H1 (cell line): Measurements from ENCODE around the gene MRPS10. TPM values are rescaled to one million over a fixed set of nuclear protein-coding genes. Genes with fewer than 3 reads are reported as not detected.

Source experiments
- CTCF ChIA-PET: fragments of 300-600 bp; sonication (Branson Sonifier 250); formaldehyde crosslinking; loops from one replicate; lab custom pipeline; 2021; ENCODE audit not compliant: partially characterized antibody; lab: Charles Lee
- POLR2A ChIA-PET: fragments of 300-600 bp; sonication (Branson Sonifier 250); formaldehyde crosslinking; loops from one replicate; lab custom pipeline; 2021; ENCODE audit warnings: inconsistent platforms; ENCODE audit not compliant: partially characterized antibody; lab: Charles Lee
- DNase-seq, 2 experiments: peaks; one replicate each; pipeline versions ENCODE4 v3.0.0 to v3.0.0-alpha.2; 2010 to 2022; ENCODE audit warnings: low spot score in 2 of 2, low read depth in 1 of 2, mixed read lengths in 1 of 2
- FAIRE-seq: peaks from 2 replicates; lab custom pipeline; 2011; peaks lifted over from hg19 to GRCh38; lab: Jason Lieb, UNC
- H2AFZ ChIP-seq: 2 replicates; pipeline ENCODE4 v1.8.1; 2012; ENCODE audit warnings: low read length, inconsistent platforms
- H2AK5ac ChIP-seq: 2 replicates; pipeline ENCODE4 v1.6.1; 2013; ENCODE audit warnings: low read depth, low read length
- H2BK120ac ChIP-seq: replicated peaks from 2 replicates; pipeline ENCODE3; 2013; ENCODE audit warnings: low read depth, low read length, inconsistent platforms
- H2BK12ac ChIP-seq: 2 replicates; pipeline ENCODE4 v1.6.1; 2013; ENCODE audit warnings: low read depth, low read length
- H2BK15ac ChIP-seq: 2 replicates; pipeline ENCODE4 v1.6.1; 2013; ENCODE audit warnings: low read length
- H2BK20ac ChIP-seq: 2 replicates; pipeline ENCODE4 v1.6.1; 2013; ENCODE audit warnings: low read length
- H2BK5ac ChIP-seq: 2 replicates; pipeline ENCODE4 v1.6.1; 2013; ENCODE audit warnings: low read depth, low read length
- H3K14ac ChIP-seq: 2 replicates; pipeline ENCODE4 v1.6.1; 2013; ENCODE audit warnings: inconsistent platforms; ENCODE audit not compliant: insufficient read length
- H3K18ac ChIP-seq: 2 replicates; pipeline ENCODE4 v1.6.1; 2013; ENCODE audit warnings: low read length; ENCODE audit errors: extremely low read depth
- H3K23ac ChIP-seq: 2 replicates; pipeline ENCODE4 v1.6.1; 2013; ENCODE audit warnings: inconsistent platforms; ENCODE audit not compliant: insufficient read length
- H3K23me2 ChIP-seq: 2 replicates; pipeline ENCODE4 v1.6.1; 2013; ENCODE audit warnings: low read depth, low read length
- H3K27ac ChIP-seq: 2 replicates; pipeline ENCODE4 v1.6.1; 2011; ENCODE audit warnings: low read depth, low read length, inconsistent platforms
- H3K27me3 ChIP-seq, 4 experiments: replicated peaks in 1 of 4; 1 replicate in 1 of 4; 2 replicates in 3 of 4; pipeline versions ENCODE4 v1.6.1 to v1.8.1; 2011 to 2013; ENCODE audit warnings: low read length in 3 of 4, mild to moderate bottlenecking in 3 of 4, inconsistent platforms in 2 of 4, mixed read lengths in 2 of 4, moderate library complexity in 1 of 4; ENCODE audit not compliant: control insufficient read depth in 3 of 4, insufficient read depth in 3 of 4; ENCODE audit errors: extremely low read depth in 1 of 4
- H3K36me3 ChIP-seq, 4 experiments: 2 replicates each; pipeline versions ENCODE4 v1.6.1 to v1.8.1; 2011 to 2013; ENCODE audit warnings: mild to moderate bottlenecking in 4 of 4, low read length in 3 of 4, moderate library complexity in 2 of 4, control low read depth in 1 of 4, inconsistent platforms in 1 of 4; ENCODE audit not compliant: insufficient read depth in 4 of 4, control insufficient read depth in 2 of 4
- H3K4ac ChIP-seq: replicated peaks from 2 replicates; pipeline ENCODE3; 2013; ENCODE audit warnings: low read length, low read depth, mixed read lengths, inconsistent platforms; ENCODE audit not compliant: insufficient read length
- H3K4me1 ChIP-seq, 4 experiments: replicated peaks in 1 of 4; 1 replicate in 1 of 4; 2 replicates in 3 of 4; pipeline versions ENCODE4 v1.6.1 to v1.8.1; 2011 to 2013; ENCODE audit warnings: low read length in 3 of 4, inconsistent platforms in 2 of 4, mixed read lengths in 1 of 4; ENCODE audit not compliant: insufficient read depth in 4 of 4, control insufficient read depth in 3 of 4
- H3K4me2 ChIP-seq, 2 experiments: 2 replicates each; pipeline versions ENCODE4 v1.6.1 to v1.8.1; 2011 to 2013; ENCODE audit warnings: low read depth in 2 of 2, low read length in 2 of 2, control low read depth in 1 of 2, inconsistent platforms in 1 of 2, mild to moderate bottlenecking in 1 of 2; ENCODE audit not compliant: insufficient read depth in 1 of 2
- H3K4me3 ChIP-seq, 4 experiments: fragments of 200-600, 300-600 bp in 1 of 4; sonication (generic), shearing (Covaris generic), sonication (Bioruptor Twin) in 1 of 4; 2 replicates each; pipeline versions ENCODE4 v1.5.1 to v1.8.1; 2011 to 2016; ENCODE audit warnings: low read length in 4 of 4, low read depth in 3 of 4, control low read depth in 2 of 4, inconsistent platforms in 2 of 4, mild to moderate bottlenecking in 2 of 4, mixed read lengths in 1 of 4, moderate library complexity in 1 of 4; ENCODE audit not compliant: insufficient read depth in 2 of 4; ENCODE audit errors: extremely low read depth in 1 of 4
- H3K56ac ChIP-seq: replicated peaks from 2 replicates; pipeline ENCODE3; 2013; ENCODE audit warnings: low read depth, mild to moderate bottlenecking, mixed read lengths, low read length, inconsistent platforms; ENCODE audit not compliant: insufficient read length
- H3K79me1 ChIP-seq: 2 replicates; pipeline ENCODE4 v1.6.1; 2013; ENCODE audit warnings: low read depth, low read length, control low read depth
- H3K79me2 ChIP-seq, 2 experiments: 2 replicates each; pipeline versions ENCODE4 v1.6.1 to v1.8.1; 2012 to 2013; ENCODE audit warnings: low read length in 2 of 2, mild to moderate bottlenecking in 2 of 2, inconsistent platforms in 1 of 2; ENCODE audit not compliant: insufficient read depth in 2 of 2, control insufficient read depth in 1 of 2
- H3K9ac ChIP-seq, 4 experiments: replicated peaks in 1 of 4; 1 replicate in 1 of 4; 2 replicates in 3 of 4; pipeline versions ENCODE4 v1.6.1 to v1.8.1; 2011 to 2013; ENCODE audit warnings: low read depth in 3 of 4, low read length in 3 of 4, control low read depth in 2 of 4, mild to moderate bottlenecking in 2 of 4, moderate library complexity in 2 of 4, inconsistent platforms in 1 of 4; ENCODE audit errors: extremely low read depth in 1 of 4
- H3K9me3 ChIP-seq, 2 experiments: 2 replicates each; pipeline versions ENCODE4 v1.6.1 to v1.8.1; 2012 to 2013; ENCODE audit warnings: mild to moderate bottlenecking in 2 of 2, moderate library complexity in 2 of 2, control low read depth in 1 of 2, inconsistent platforms in 1 of 2, low read depth in 1 of 2, low read length in 1 of 2, mixed read lengths in 1 of 2; ENCODE audit not compliant: insufficient read depth in 2 of 2
- H4K20me1 ChIP-seq, 2 experiments: replicated peaks in 1 of 2; 2 replicates each; pipeline versions ENCODE3 to v1.8.1; 2011 to 2013; ENCODE audit warnings: inconsistent platforms in 2 of 2, low read length in 2 of 2, mild to moderate bottlenecking in 1 of 2; ENCODE audit not compliant: insufficient read depth in 2 of 2, control insufficient read depth in 1 of 2
- H4K5ac ChIP-seq: 2 replicates; pipeline ENCODE4 v1.6.1; 2013; ENCODE audit warnings: low read length, low read depth, mixed read lengths, inconsistent platforms; ENCODE audit not compliant: insufficient read length
- H4K8ac ChIP-seq: 2 replicates; pipeline ENCODE4 v1.8.0; 2013; ENCODE audit warnings: mild to moderate bottlenecking, moderate library complexity, low read length, inconsistent platforms; ENCODE audit not compliant: insufficient read depth; ENCODE audit errors: extremely low read depth
- H4K91ac ChIP-seq: replicated peaks from 2 replicates; pipeline ENCODE3; 2013; ENCODE audit warnings: low read length, mixed read lengths, inconsistent platforms; ENCODE audit not compliant: insufficient read length
- ATF3 ChIP-seq: IDR thresholded peaks from 2 replicates; pipeline ENCODE4 v1.6.1; 2011; ENCODE audit warnings: low read depth, mild to moderate bottlenecking, low read length; ENCODE audit not compliant: insufficient read depth
- BACH1 ChIP-seq: IDR thresholded peaks from 2 replicates; pipeline ENCODE4 v1.6.1; 2012; ENCODE audit warnings: low read length, improper control_type of control experiment
- CTCF ChIP-seq, 3 experiments: IDR thresholded peaks; 1 replicate in 2 of 3; 2 replicates in 1 of 3; pipeline versions ENCODE4 v1.5.1 to v1.6.1; 2011; ENCODE audit warnings: low read length in 3 of 3, mild to moderate bottlenecking in 3 of 3, inconsistent platforms in 2 of 3, low read depth in 1 of 3, moderate library complexity in 1 of 3; ENCODE audit not compliant: insufficient read depth in 1 of 3; ENCODE audit errors: control extremely low read depth in 1 of 3
- RAD21 ChIP-seq, 2 experiments: IDR thresholded peaks in 1 of 2; conservative IDR thresholded peaks in 1 of 2; 2 replicates each; pipeline ENCODE4 v1.6.1; 2011; ENCODE audit warnings: low read depth in 2 of 2, low read length in 2 of 2, improper control_type of control experiment in 1 of 2, inconsistent platforms in 1 of 2, mild to moderate bottlenecking in 1 of 2, moderate library complexity in 1 of 2
- SAP30 ChIP-seq: fragments of 300-600 bp; sonication (generic); IDR thresholded peaks from 2 replicates; pipeline ENCODE4 v1.7.1; 2012; ENCODE audit warnings: low read length, moderate library complexity, mild to moderate bottlenecking, inconsistent platforms; ENCODE audit not compliant: insufficient read depth, insufficient replicate concordance
- WGBS, 2 experiments: shearing (Covaris generic) in 1 of 2; methylation state at CpG; one replicate each; pipeline versions ENCODE4 v1.1.6 to v1.1.7; 2013 to 2015; ENCODE audit warnings: low lambda C conversion rate in 2 of 2, mixed read lengths in 2 of 2, inconsistent platforms in 1 of 2, low coverage in 1 of 2, missing lambda C conversion rate in 1 of 2; ENCODE audit not compliant: insufficient replicate concordance in 2 of 2, insufficient coverage in 1 of 2, insufficient read length in 1 of 2; ENCODE audit errors: extremely low coverage in 1 of 2, missing lambda C conversion rate in 1 of 2; 5-methylcytosine and 5-hydroxymethylcytosine counted together
- polyA plus RNA-seq, 7 experiments: library from polyadenylated mRNA; depleted of rRNA in 3 of 7; stranded (reverse) in 5 of 7; unstranded in 2 of 7; fragments of >200 nt in 5 of 7; fragments of 200-250 nt in 2 of 7; gene quantifications; 1 replicate in 5 of 7; 2 replicates in 1 of 7; 4 replicates in 1 of 7; pipeline versions ENCODE4 v1.2.1 to v1.2.3, GENCODE V29; 2011 to 2013; ENCODE audit warnings: missing spikeins in 2 of 7, mixed read lengths in 2 of 7
- total RNA-seq: library from RNA; stranded (reverse); fragmentation: NEBNext Ultra II Directional; extraction: Animal tissue kit (Norgen Biotek cat#: 25700); gene quantifications from 2 replicates; pipeline ENCODE4 v1.2.1, GENCODE V29; 2021

MRPS10 gene
- total and polyA plus RNA-seq, 2 of the 8 experiments (the other 6 are each of a cell fraction or from before 2014, with no cell fraction given), result 20.5 to 33.6 TPM

- Histone ChIP-seq H3K23ac (no peak overlapping the region), H3K27me3 (no peaks in the 10 kb centered on the region), H3K36me3 (peaks cover 0 to 18% (median 7%) of the 10 kb centered on the region in 4 experiments; a peak in 6 of 8 replicates), H2AFZ (no peak overlapping the region), H3K4me3 (no peak overlapping the region), H3K9me3 (no peaks in the 10 kb centered on the region), H3K4ac (no peak overlapping the region), H2AK5ac (no peak overlapping the region), H3K14ac (no peak overlapping the region), H4K8ac (no peak overlapping the region), H3K79me2 (no peaks in the 10 kb centered on the region), H3K9ac (no peak overlapping the region), H2BK15ac (no peak overlapping the region), H4K91ac (no peak overlapping the region), H3K18ac (no peak overlapping the region), H2BK20ac (no peak overlapping the region), H4K5ac (no peak overlapping the region), H3K4me2 (peak overlapping the region in 1 of 2 experiments; percentile 34; a peak in 1 of 4 replicates), H2BK5ac (no peak overlapping the region), H3K79me1 (no peaks in the 10 kb centered on the region), H4K20me1 (no peaks in the 10 kb centered on the region), H2BK12ac (no peak overlapping the region), H3K23me2 (no peaks in the 10 kb centered on the region), H3K27ac (no peak overlapping the region), H3K4me1 (peaks cover 17 to 26% (median 20%) of the 10 kb centered on the region in 4 experiments), H2BK120ac (no peak overlapping the region), H3K56ac (no peak overlapping the region)
- TF ChIP-seq BACH1 (no peak), ATF3 (no peak), RAD21 (IDR thresholded peaks at IDR 0.05 in 1 of 2, conservative IDR thresholded peaks at IDR 0.05 in 1 of 2; ENCODE audit: low read depth in 2 of 2, low read length in 2 of 2) (peak; percentile 66 to 69), CTCF (IDR thresholded peaks at IDR 0.05; ENCODE audit: control extremely low read depth in 1 of 3, insufficient read depth in 1 of 3, low read depth in 1 of 3, low read length in 3 of 3) (peak; percentile 51 to 79 (median 78)), SAP30 (no peak)
- 41% methylated on average over 7 of the region's 11 CpGs; no CpG with 5 or more reads in 1 of the 2 experiments for WGBS, 2 experiments
- no peak for FAIRE-seq
- ChIA-PET CTCF (interaction anchor here (0.6 to 4.7 kb wide), 46 partner anchors 8 to 294 kb away, joined by 3 to 28 read pairs (median 5); no protein-coding TSS in a partner anchor), POLR2A (interaction anchor here (0.8 to 1.3 kb wide), 3 partner anchors 16 to 522 kb away, joined by 3 to 4 read pairs (median 3); no protein-coding TSS in a partner anchor)
- DNase-seq, result peak in 1 of 2 experiments; percentile 86
Measured at GRCh38 chr6:42260972-42261371, 43.3 kb upstream of the MRPS10 start.
